Stimulated activated naive CD4-positive, alpha-beta T cell treated with Interleukin-2 at 50 U/mL for 16 hours (primary cell): ENCODE measurements around the gene NNMT.

Experiments used
- DNase-seq: peaks from one replicate; lab custom pipeline; 2025; lab: John Stamatoyannopoulos, UW

NNMT gene

GRCh38 chr11:114348200-114349191 lies 52.3 kb downstream of the NNMT start:
- DNase-seq: no peak

GRCh38 chr11:114350022-114350421 lies 53.8 kb downstream of the NNMT start:
- DNase-seq: no peak

- DNase-seq: no peak
Observed at GRCh38 chr11:114353443-114353842, 57.2 kb downstream of the NNMT start.

GRCh38 chr11:114354076-114354475 lies 57.9 kb downstream of the NNMT start:
- DNase-seq: no peak

DNA sequence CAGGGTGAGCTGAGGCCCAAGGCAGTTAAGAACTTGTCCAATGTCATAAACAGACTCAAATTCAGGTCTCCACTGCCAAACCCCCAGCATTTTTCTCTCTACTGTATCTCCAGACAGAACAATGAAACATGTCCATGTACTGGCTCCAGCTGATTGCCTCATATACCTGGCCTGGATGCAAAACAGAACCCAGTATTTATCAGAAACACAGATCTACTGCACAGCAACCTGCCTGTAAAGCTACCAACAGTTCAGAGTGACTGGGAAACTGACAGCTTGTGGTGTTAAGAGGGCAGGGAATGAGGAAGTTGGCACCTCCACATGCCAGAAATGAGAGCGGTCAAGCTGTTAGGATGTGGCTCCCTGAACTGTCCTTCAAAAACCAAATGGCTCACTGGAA lies 62.5 kb downstream of the NNMT start:
- DNase-seq: no peak

GRCh38 chr11:114359342-114359741 lies 63.1 kb downstream of the NNMT start:
- no peak for DNase-seq

DNA sequence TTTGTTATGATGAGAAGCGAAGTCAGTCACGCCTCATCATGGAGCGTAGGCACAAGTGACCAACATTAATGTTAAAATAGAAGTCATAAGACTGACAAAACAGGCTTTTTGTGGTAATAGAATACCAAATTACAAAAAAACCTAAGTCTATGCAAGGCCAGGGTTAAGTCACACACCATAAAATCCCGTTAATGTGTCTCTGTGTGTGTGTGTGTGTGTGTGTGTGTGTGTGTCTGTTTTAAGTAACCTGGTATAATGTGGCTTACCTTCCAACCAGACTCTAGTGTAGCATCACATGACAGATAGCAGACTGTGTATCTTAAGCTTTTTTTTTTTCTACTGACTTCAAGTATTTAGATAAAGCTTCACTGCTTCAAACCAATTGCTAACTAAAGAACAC lies 66.1 kb downstream of the NNMT start:
- DNase-seq: no peak

DNA sequence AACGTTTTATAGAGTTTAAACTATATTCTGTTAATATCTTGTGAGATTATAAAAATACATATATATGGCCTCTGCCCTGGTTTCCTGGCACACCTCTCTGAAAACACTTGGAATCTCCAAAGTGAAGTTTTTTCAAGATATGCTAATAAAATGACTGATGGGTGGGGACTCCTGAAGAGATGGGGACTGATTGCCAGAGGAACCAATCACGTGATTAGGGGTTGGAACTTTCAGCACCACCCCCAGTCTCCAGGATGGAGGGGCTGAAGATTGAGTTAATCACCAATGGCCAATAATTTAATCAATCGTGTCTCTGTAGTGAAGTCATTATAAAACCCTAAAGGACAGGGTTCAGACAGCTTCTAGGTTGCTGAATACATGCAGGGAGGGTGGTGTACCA lies 66.8 kb downstream of the NNMT start:
- no peak for DNase-seq
